ENCODE data around the gene DSCAML1.

DNA sequence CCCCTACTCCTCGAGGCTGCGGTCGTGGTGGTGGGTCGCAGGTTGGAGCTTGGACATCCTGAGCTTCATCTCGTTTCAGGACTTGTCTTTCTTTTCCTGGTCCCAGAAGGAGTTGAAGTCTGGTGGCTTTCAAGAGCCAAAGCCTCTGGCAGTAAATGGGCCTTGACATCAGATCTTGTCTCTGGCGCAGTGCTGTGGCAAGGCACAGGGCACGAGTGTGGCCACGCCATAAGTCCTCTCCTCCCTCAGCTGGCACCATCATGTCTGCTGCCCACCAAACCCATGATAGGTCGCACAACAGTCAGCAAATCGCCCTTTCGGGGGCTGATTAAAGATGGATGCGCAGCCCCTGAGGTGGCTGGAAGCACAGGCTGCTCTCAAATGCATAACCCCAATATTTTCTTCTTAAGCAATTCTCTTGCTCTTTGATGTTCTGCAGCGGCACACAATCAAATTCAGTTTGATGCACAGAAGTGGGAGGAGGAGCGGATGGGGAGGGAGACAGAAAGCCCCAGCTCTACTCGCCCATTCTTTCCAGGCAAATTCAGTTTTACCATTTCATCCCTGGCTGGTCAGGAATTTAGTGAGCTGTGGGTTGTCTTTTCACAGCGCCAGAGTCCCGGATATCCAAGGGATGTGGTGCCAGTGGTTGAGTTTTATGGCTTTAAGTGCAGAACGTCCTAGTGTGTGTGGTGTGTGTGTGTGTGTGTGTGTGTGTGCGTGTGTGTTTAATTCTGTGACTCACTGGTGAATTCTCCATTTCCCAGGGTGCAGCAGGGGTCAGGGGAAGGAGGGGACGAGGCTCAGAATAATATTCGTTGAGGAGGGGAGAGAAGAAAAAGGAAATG lies 162.0 kb downstream of the DSCAML1 start:
- TF ChIP-seq POLR2A (IDR thresholded peaks at IDR 0.05), result no peak
- TF ChIP-seq, protein P1, sequence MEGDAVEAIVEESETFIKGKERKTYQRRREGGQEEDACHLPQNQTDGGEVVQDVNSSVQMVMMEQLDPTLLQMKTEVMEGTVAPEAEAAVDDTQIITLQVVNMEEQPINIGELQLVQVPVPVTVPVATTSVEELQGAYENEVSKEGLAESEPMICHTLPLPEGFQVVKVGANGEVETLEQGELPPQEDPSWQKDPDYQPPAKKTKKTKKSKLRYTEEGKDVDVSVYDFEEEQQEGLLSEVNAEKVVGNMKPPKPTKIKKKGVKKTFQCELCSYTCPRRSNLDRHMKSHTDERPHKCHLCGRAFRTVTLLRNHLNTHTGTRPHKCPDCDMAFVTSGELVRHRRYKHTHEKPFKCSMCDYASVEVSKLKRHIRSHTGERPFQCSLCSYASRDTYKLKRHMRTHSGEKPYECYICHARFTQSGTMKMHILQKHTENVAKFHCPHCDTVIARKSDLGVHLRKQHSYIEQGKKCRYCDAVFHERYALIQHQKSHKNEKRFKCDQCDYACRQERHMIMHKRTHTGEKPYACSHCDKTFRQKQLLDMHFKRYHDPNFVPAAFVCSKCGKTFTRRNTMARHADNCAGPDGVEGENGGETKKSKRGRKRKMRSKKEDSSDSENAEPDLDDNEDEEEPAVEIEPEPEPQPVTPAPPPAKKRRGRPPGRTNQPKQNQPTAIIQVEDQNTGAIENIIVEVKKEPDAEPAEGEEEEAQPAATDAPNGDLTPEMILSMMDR (IDR thresholded peaks at IDR 0.05), result no peak

Measured in testis (tissue), 2 donors.